Immature natural killer cell (primary cell): ENCODE results near the gene ACTN1. TPM values are rescaled to one million over a fixed set of nuclear protein-coding genes. Genes with fewer than 3 reads are reported as not detected.

ENCODE experiments used
- DNase-seq, 3 donors: peaks; one replicate each; pipeline ENCODE4 v3.0.0; 2022; ENCODE audit warnings: mixed read lengths in 1 of 3
- H3K27ac Mint-ChIP-seq, 6 donors: one replicate each; pipeline ENCODE4 v1.8.0; 2020; ENCODE audit warnings: mixed read lengths in 6 of 6, mild to moderate bottlenecking in 5 of 6, inconsistent platforms in 4 of 6, moderate library complexity in 3 of 6
- H3K27me3 Mint-ChIP-seq, 3 donors: one replicate each; pipeline ENCODE4 v1.8.0; 2020 to 2021; ENCODE audit warnings: low read depth in 3 of 3, mild to moderate bottlenecking in 3 of 3, mixed read lengths in 3 of 3, moderate library complexity in 3 of 3, inconsistent platforms in 1 of 3
- H3K36me3 Mint-ChIP-seq, 3 donors: one replicate each; pipeline ENCODE4 v1.8.0; 2020; ENCODE audit warnings: mixed read lengths in 3 of 3, inconsistent platforms in 2 of 3, mild to moderate bottlenecking in 2 of 3
- H3K4me1 Mint-ChIP-seq, 2 donors: one replicate each; pipeline ENCODE4 v1.8.0; 2020; ENCODE audit warnings: inconsistent platforms in 2 of 2, mild to moderate bottlenecking in 2 of 2, mixed read lengths in 2 of 2, moderate library complexity in 1 of 2
- H3K4me3 Mint-ChIP-seq, 5 donors: one replicate each; pipeline ENCODE4 v1.8.0; 2020; ENCODE audit warnings: mild to moderate bottlenecking in 5 of 5, mixed read lengths in 5 of 5, inconsistent platforms in 3 of 5, moderate library complexity in 3 of 5
- H3K9me3 Mint-ChIP-seq, 6 donors: one replicate each; pipeline ENCODE4 v1.8.0; 2020; ENCODE audit warnings: mild to moderate bottlenecking in 6 of 6, mixed read lengths in 6 of 6, inconsistent platforms in 4 of 6, moderate library complexity in 3 of 6
- polyA plus RNA-seq, 3 donors: library from polyadenylated mRNA; unstranded; fragments of 300-500 nt; fragmentation: Illumina TruSeq; gene quantifications; one replicate each; pipeline ENCODE4 v1.2.3, GENCODE V29; 2021

Gene ACTN1
- polyA plus RNA-seq, 3 donors from 2014 or later = 5.2 to 9.7 (median 9.3) TPM

DNA sequence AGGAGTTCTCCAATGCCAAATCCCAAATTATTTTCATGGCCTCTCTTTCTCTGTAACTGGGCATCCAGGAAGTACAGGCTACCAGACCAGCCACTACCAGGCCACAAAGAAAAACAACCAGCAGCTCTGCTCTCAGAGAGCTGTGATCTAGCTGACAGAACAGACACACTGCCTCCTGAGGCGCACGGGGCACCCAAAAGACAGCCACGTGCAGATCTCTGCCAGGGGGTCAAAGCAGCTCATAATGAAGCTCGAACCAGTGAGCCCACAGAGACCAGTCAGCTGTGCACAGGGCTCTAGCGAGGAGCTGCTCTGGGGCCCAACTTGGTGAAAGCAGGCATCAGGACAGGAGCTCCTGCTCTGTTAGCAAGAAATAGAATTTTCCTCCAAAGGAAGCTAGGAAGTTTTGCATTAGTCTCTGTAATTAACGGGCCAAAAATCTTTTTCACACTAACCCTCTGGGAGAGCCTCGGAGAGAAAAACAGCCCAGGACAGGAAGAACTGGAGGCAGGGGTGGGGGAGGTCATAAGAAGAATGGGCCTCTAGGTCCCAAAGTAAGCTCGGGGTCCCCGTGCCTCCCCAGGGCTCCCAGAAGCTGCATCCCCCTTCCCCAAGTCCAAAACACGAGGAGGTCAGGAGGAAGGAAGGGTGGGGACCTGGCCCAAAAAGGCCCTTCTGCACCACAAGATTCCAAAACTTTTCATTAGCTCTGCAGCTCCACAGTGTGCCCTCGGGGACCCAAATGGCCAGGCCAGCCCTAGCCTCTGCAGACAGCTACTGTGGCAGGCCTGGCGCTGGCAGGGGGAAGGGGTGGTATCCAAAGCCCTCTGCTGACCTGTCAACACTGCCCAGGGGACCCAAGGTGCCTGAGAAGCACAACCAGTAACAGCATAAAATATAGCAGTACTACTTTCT is 30.2 kb downstream of the ACTN1 start:
- Mint-ChIP-seq H3K27ac (peak overlapping the region in 2 of 6 donors; percentile 23 to 45), H3K4me3 (no peak overlapping the region)

DNA sequence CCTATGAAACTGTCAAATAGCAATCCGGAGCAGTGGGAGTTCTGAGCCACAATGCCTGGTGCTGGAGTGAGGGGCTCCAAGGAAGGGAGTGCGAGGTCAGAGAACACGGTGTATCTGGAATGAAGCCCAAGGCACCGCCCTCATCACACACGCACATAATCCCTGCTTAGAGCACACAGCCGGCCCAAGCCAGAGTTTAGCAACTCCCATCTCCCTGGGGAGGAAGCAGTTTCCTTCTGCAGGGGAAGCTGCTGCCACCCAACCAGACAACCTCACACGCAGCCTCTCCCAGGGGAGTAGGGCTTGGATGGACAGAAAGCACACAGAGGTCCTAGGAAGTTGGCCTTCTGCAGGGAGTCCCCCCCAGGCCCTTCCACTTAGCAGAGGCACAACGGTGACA is 31.3 kb downstream of the ACTN1 start:
- H3K4me1 Mint-ChIP-seq = no peaks in the 10 kb centered on the region
- H3K36me3 Mint-ChIP-seq = peaks cover 0 to 5% (median 0%) of the 10 kb centered on the region in 3 donors
- peaks cover 0 to 1% (median 0%) of the 10 kb centered on the region in 3 donors for H3K27me3 Mint-ChIP-seq
- H3K9me3 Mint-ChIP-seq = no peaks in the 10 kb centered on the region
- DNase-seq = no peak
- no peak overlapping the region for H3K4me3 Mint-ChIP-seq
- no peak overlapping the region for H3K27ac Mint-ChIP-seq

More for the DNA sequence above, 30.2 kb downstream of the ACTN1 start:
- Mint-ChIP-seq H3K9me3 (no peaks in the 10 kb centered on the region), H3K36me3 (peaks cover 0 to 5% (median 0%) of the 10 kb centered on the region in 3 donors), H3K27me3 (peaks cover 0 to 1% (median 0%) of the 10 kb centered on the region in 3 donors), H3K4me1 (no peaks in the 10 kb centered on the region)
- DNase-seq = no peak

DNA sequence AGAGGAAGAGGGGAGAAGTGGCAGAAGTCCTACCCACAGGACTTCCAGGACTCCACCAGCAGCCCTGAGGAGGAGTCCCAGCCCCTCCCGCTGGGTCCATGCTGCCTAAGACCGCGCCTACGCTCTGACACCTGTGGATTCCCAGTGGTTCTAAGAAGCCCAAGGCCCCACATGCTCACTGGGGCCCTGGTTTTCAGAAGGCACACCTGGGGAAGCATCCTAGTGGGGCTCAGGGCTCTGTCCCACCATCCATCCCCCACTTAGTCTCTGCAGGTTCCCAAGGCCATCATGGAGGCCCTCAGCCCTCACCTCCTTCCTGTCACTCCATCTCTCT is 32.6 kb downstream of the ACTN1 start:
- peaks cover 0 to 5% (median 0%) of the 10 kb centered on the region in 3 donors for H3K36me3 Mint-ChIP-seq
- no peaks in the 10 kb centered on the region for H3K4me1 Mint-ChIP-seq
- no peaks in the 10 kb centered on the region for H3K9me3 Mint-ChIP-seq
- DNase-seq = no peak
- peaks cover 0 to 2% (median 1%) of the 10 kb centered on the region in 3 donors for H3K27me3 Mint-ChIP-seq
- peak overlapping the region in 1 of 6 donors; percentile 72 for H3K27ac Mint-ChIP-seq
- H3K4me3 Mint-ChIP-seq = no peak overlapping the region

DNA sequence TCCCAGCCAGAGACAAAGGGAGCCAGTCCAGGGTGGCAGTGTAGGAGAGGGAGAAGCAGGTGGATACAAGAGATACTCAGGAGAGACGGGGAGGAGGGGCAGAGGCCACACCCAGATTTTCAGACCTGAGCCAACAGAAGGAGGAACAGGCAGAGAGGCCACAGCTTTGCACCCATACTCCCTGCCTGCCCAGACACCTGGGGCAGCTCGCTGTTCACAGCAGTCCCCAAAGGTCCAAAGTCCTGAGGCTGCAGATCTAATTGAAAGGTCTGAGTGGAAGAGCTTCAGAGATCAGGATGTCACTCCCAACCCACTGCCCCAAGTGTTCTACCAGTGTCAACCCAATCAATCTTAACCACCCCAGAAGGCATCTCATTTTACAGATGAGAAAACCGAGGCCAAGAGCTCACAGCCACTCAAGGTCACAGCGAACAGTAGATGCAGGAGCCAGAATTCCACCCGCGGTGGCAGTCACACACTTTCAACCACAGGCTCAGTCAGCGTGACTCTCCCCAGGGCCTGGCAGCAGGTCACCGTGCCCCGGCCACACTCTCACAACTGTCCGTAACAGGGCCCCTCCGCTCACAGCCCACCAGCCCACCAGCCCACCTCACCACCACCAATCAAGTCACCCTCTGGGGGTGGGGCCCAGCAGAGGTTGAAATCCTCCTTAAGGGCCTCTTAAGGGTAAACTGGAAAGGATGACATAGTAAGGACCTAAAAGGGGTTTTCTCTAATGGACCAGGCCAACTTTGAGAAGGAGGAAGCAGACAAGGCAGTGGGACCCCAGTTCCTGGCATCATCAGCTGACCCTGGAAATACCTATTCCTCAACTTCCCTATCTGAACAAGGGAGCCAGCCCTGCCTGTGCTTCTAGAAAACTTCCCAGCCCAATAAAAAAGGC is 33.3 kb downstream of the ACTN1 start:
- Mint-ChIP-seq H3K4me3 (no peak overlapping the region), H3K36me3 (peaks cover 0 to 5% (median 0%) of the 10 kb centered on the region in 3 donors), H3K4me1 (no peaks in the 10 kb centered on the region), H3K27ac (peak overlapping the region in 3 of 6 donors; percentile 14 to 68 (median 59)), H3K27me3 (peaks cover 0 to 3% (median 2%) of the 10 kb centered on the region in 3 donors), H3K9me3 (no peaks in the 10 kb centered on the region)
- DNase-seq = no peak

DNA sequence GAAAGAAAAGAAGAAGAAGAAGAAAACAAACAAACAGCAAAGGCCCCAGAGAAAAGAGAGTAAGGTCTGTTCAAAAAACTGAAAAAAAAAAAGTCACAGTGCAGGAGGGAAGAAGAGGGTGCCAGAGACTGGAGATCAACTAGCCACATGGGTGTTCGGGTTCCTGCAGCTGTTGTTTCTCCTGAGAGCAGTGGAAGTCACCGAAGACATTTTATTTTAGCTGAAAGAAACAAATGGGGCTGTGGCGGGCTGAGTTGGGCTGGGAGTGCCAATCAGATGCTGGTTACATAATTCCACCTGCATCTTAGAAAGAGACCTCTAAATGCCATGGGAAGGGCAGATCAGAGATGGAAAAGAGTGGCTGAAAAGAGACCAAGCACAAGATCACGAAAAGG is 33.9 kb downstream of the ACTN1 start:
- Mint-ChIP-seq H3K9me3 (no peaks in the 10 kb centered on the region), H3K4me3 (no peak overlapping the region), H3K36me3 (peaks cover 0 to 5% (median 0%) of the 10 kb centered on the region in 3 donors), H3K27me3 (peaks cover 0 to 6% (median 2%) of the 10 kb centered on the region in 3 donors), H3K27ac (peak overlapping the region in 2 of 6 donors; percentile 59 to 68), H3K4me1 (no peaks in the 10 kb centered on the region)
- no peak for DNase-seq

DNA sequence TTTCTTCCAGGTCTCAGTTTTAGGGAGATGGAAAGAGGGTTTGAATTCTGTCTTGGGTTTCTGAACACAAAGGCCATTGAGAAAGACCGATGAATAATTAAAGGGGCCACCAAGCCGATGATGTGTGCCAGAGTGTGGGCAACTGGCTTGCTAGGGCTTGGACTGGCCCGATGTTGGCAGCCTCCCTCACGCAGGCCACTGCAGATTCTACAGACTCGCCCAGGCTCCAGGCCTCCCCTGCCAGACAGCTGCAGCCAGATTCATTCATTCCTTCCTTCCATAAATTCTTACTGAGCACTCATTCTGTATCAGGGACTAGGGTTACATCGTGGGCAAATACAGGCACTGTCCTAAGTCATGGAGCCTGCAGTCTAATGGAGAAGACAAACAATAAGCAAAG is 34.9 kb downstream of the ACTN1 start:
- Mint-ChIP-seq H3K36me3 (peaks cover 0 to 5% (median 0%) of the 10 kb centered on the region in 3 donors), H3K4me1 (no peaks in the 10 kb centered on the region), H3K4me3 (no peak overlapping the region), H3K27ac (no peak overlapping the region), H3K27me3 (peaks cover 0 to 6% (median 2%) of the 10 kb centered on the region in 3 donors), H3K9me3 (no peaks in the 10 kb centered on the region)
- no peak for DNase-seq

DNA sequence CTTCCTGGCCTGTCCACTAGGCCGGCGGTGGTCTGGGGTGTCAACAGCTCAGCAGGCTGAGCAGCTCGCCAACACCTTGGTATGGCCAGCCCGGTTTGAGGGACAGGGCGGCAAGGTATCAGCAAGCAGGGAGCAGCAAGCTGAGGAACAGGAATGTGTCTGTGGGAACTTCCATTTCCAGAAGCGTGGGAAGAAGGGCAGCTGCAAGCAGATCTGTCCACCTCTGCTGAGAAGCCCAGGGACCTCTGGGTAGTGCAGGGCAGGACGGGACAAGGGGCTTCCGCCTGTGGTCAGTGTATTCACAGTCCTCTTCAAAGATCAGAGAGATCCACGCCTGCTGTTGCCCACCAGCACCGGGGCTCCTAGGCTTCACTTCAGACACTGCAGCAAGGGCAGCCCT is 36.0 kb downstream of the ACTN1 start:
- DNase-seq = no peak
- Mint-ChIP-seq H3K27ac (no peak overlapping the region), H3K9me3 (no peaks in the 10 kb centered on the region), H3K36me3 (peaks cover 0 to 5% (median 0%) of the 10 kb centered on the region in 3 donors), H3K4me1 (no peaks in the 10 kb centered on the region), H3K27me3 (peaks cover 0 to 6% (median 2%) of the 10 kb centered on the region in 3 donors), H3K4me3 (no peak overlapping the region)

DNA sequence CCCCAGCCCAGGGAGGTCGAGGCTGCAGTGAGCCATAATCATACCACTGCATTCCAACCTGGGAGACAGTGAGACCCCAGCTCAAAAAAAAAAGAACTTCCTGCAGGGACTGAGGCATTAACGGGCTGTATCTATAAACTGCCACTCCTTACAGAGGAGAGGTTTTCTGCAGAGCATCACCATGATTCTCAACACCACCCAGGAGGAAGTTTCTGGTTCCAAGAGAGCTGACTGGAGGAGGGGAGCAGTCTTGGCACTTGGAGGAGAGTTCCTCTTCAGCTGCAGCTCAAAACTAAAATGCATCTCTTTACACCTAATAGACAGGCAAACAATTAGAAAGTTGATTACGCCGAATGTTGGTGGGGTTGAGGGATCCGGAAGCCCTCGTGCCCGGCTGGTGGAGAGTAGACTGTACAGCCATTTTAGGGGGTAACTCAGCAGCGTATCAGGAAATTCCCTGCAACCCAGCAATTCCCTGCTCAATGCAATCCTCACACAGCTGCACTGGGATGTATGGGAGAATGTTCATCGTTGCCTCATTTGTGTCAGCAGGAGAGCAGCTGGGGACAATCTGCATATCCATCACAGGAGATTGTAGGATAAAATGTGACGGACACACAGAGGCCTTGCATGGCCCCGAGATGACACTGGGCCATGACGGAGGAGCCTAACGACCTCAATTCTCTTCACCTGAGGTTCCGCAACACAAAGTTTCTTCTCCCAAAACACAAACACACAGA is 36.6 kb downstream of the ACTN1 start:
- H3K9me3 Mint-ChIP-seq = no peaks in the 10 kb centered on the region
- peaks cover 0 to 5% (median 0%) of the 10 kb centered on the region in 3 donors for H3K36me3 Mint-ChIP-seq
- H3K27me3 Mint-ChIP-seq = peaks cover 0 to 6% (median 2%) of the 10 kb centered on the region in 3 donors
- H3K4me1 Mint-ChIP-seq = peaks cover 0 to 1% of the 10 kb centered on the region in 2 donors
- no peak for DNase-seq
- no peak overlapping the region for H3K4me3 Mint-ChIP-seq
- no peak overlapping the region for H3K27ac Mint-ChIP-seq

DNA sequence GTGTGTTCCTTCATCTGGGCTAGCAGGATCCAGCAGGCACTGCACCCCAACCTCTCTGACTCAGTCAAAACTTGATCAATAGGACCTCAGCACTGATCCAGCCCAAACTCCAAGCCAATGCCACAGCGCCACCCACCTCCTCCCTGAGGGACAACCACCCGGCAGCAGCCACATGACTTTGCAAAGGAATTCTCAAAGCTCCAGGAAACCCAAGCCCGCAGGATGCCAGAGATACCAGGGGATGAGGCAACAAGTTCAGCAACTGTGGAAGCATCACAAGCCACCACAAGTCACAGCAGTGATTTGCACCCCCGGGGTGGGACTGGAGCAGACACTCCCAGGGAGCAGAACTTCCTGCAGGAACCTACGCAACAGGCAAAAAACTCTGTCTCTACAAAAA is 37.3 kb downstream of the ACTN1 start:
- no peaks in the 10 kb centered on the region for H3K9me3 Mint-ChIP-seq
- H3K36me3 Mint-ChIP-seq = peaks cover 0 to 5% (median 0%) of the 10 kb centered on the region in 3 donors
- H3K27me3 Mint-ChIP-seq = peaks cover 0 to 5% (median 2%) of the 10 kb centered on the region in 3 donors
- DNase-seq = no peak
- peaks cover 0 to 1% of the 10 kb centered on the region in 2 donors for H3K4me1 Mint-ChIP-seq
- no peak overlapping the region for H3K4me3 Mint-ChIP-seq
- H3K27ac Mint-ChIP-seq = no peak overlapping the region

DNA sequence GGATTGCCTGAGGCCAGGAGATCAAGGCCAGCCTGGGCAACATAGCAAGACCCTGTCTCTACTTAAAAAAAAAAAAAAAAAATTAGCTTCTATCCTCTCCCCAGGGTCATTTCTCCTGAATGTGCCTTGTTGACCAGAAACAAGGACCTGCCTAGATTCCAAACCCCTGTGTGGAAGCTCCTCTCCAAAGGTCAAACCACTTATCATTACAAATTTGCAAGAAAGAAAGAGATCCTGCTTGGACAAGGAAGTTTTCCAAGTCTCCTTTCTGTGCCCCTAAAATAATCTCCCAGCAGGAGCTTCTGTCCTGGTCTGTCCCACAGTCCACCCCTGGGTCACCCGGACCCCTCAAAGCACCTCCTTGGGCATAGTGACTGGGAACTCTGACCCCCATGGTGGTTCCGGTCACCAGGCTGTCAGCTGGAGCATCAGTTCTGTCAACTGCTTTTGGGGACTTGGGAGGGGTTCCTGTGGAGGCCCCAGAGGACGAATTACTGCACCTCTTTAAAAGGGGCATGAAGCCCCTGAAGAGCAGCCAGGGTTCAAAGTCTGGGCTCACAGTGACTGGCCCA is 38.4 kb downstream of the ACTN1 start:
- Mint-ChIP-seq H3K27me3 (peaks cover 0 to 5% (median 2%) of the 10 kb centered on the region in 3 donors), H3K9me3 (no peaks in the 10 kb centered on the region), H3K27ac (no peak overlapping the region), H3K4me3 (no peak overlapping the region), H3K4me1 (peaks cover 0 to 1% of the 10 kb centered on the region in 2 donors), H3K36me3 (peaks cover 0 to 5% (median 0%) of the 10 kb centered on the region in 3 donors)
- DNase-seq = no peak

DNA sequence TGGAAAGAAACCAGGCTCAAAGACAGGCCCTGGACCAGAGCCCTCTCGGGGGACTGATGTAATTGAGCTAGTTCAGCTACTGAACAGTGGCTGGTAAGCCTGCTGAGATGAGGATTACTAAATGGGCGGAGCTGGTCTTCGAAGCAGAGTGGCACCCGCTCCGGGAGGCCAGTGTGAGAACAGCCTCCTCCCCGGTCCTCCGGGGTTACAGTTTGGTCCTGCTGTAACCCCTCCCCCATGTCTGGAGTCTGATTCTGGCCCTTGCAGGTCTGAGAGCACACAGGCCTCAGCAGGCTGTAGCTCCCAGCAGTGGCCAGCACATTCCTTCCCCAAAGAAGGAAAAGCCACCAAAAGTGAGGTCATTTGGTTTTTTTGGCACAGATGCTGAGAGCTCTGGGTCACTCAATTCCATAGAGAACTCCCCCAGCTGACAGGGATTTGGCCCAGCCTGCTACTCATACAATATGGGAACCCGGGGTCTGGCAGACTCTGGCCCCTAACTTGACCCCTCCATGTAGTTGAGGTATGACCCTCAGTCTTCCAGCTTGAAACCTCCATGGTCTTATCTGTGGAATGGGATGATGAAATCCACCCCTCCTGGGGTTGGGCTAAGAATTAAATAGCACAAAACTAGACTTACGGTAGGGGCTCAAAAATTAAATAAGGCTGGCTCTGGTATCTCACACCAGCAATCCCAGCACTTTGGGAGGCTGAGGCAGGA is 39.0 kb downstream of the ACTN1 start:
- Mint-ChIP-seq H3K4me3 (no peak overlapping the region), H3K27me3 (peaks cover 0 to 5% (median 2%) of the 10 kb centered on the region in 3 donors), H3K36me3 (peaks cover 0 to under 1% (median 0%) of the 10 kb centered on the region in 3 donors), H3K9me3 (no peaks in the 10 kb centered on the region), H3K27ac (no peak overlapping the region), H3K4me1 (peaks cover 0 to 1% of the 10 kb centered on the region in 2 donors)
- no peak for DNase-seq

DNA sequence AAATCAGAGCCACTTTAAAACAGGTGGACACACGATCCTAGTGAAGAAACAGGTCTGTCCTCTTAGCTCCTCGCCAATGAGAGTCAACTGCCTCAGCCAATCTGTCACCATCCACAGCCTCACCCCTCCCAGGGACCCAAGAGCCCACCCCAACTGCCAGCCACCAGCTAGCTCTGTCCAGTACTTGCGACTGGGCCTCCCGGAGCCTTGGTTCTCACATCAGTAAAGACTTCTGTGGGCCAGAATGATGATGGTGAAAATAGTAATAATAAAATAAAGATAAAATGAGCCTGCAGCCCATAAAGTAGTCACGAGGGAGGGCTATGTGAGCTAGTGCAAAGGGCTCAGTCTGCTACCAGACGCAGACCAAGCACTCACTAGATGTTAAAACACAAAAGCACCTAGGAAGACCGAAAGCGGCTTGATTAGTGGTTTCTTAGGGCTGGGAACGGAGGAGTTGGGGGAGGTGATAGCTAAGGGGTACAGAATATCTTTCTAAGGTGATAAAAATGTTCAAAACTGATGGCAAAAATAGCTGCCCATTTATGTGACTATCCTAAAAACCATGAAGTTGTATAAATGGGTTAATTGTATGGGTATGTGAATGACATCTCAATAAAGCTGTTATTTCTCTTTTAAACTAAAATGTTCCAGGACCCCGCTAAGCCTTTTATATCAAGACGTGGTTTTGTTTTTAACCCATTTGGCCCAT is 39.8 kb downstream of the ACTN1 start:
- no peak overlapping the region for H3K4me3 Mint-ChIP-seq
- H3K4me1 Mint-ChIP-seq = peaks cover 0 to 1% of the 10 kb centered on the region in 2 donors
- no peak for DNase-seq

More for the DNA sequence above, 39.8 kb downstream of the ACTN1 start:
- Mint-ChIP-seq H3K27ac (no peak overlapping the region), H3K36me3 (no peaks in the 10 kb centered on the region), H3K9me3 (no peaks in the 10 kb centered on the region), H3K27me3 (peaks cover 0 to 5% (median 2%) of the 10 kb centered on the region in 3 donors)
